ENCODE measurements around the gene RIMBP3C. TPM values are rescaled to one million over a fixed set of nuclear protein-coding genes. Genes with fewer than 3 reads are reported as not detected.
"Not testable (repeated sequence)": the region's sequence is repeated elsewhere in the genome, so short reads cannot be mapped to it uniquely, and the experiment has no call there.

RIMBP3C gene
- total RNA-seq, 1 donor from 2014 or later = 0.08 TPM

GRCh38 chr22:21573750-21574494, 22.7 kb upstream of the RIMBP3C start:
- intact Hi-C loops (cut with DNase I) = no loop called here

GRCh38 chr22:21573293-21573734, 22.1 kb upstream of the RIMBP3C start:
- DNase-seq (ENCODE audit: low spot score) = no peak
- intact Hi-C loops (cut with DNase I) = no loop called here

More at GRCh38 chr22:21573750-21574494, 22.7 kb upstream of the RIMBP3C start:
- DNase-seq (ENCODE audit: low spot score) = no peak

GRCh38 chr22:21571679-21572078, 20.4 kb upstream of the RIMBP3C start:
- intact Hi-C loops (cut with DNase I) = no loop called here
- no peak for DNase-seq (ENCODE audit: low spot score)

GRCh38 chr22:21570398-21570797, 19.1 kb upstream of the RIMBP3C start:
- intact Hi-C loops (cut with DNase I) = no loop called here
- no peak for DNase-seq (ENCODE audit: low spot score)

GRCh38 chr22:21569459-21570170, 18.4 kb upstream of the RIMBP3C start:
- intact Hi-C loops (cut with DNase I) = no loop called here
- DNase-seq (ENCODE audit: low spot score) = no peak

- DNase-seq (ENCODE audit: low spot score); intact Hi-C loops (cut with DNase I): not testable (repeated sequence)
Measured at GRCh38 chr22:21569076-21569427, 17.8 kb upstream of the RIMBP3C start.

- intact Hi-C loops (cut with DNase I) = no loop called here
- DNase-seq (ENCODE audit: low spot score) = no peak
Measured at GRCh38 chr22:21568347-21569075, 17.2 kb upstream of the RIMBP3C start.

GRCh38 chr22:21567456-21568346, 16.4 kb upstream of the RIMBP3C start, which contains the start of gene UBE2L3:
Gene UBE2L3 (plus strand): TSS chr22:21567714. CDS start chr22:21567745, 31 bp downstream.
- DNase-seq (ENCODE audit: low spot score) = peak; percentile 94
- intact Hi-C loops (cut with DNase I) = no loop called here

GRCh38 chr22:21564411-21564810, 13.2 kb upstream of the RIMBP3C start:
- intact Hi-C loops (cut with DNase I) = no loop called here
- DNase-seq (ENCODE audit: low spot score) = no peak

- no peak for DNase-seq (ENCODE audit: low spot score)
- intact Hi-C loops (cut with DNase I) = no loop called here
Measured at GRCh38 chr22:21563912-21564311, 12.7 kb upstream of the RIMBP3C start.

GRCh38 chr22:21560657-21561056, 9.4 kb upstream of the RIMBP3C start:
- DNase-seq (ENCODE audit: low spot score); intact Hi-C loops (cut with DNase I): not testable (repeated sequence)

- intact Hi-C loops (cut with DNase I); DNase-seq (ENCODE audit: low spot score): not testable (repeated sequence)
Measured at GRCh38 chr22:21559345-21560125, 8.3 kb upstream of the RIMBP3C start.

GRCh38 chr22:21550678-21551047, 598 bp downstream of the RIMBP3C start:
- DNase-seq (ENCODE audit: low spot score); intact Hi-C loops (cut with DNase I): not testable (repeated sequence)

- DNase-seq (ENCODE audit: low spot score); intact Hi-C loops (cut with DNase I): not testable (repeated sequence)
Measured at GRCh38 chr22:21550008-21550677, 1.1 kb downstream of the RIMBP3C start.

- intact Hi-C loops (cut with DNase I); DNase-seq (ENCODE audit: low spot score): not testable (repeated sequence)
Measured at GRCh38 chr22:21549558-21549957, 1.7 kb downstream of the RIMBP3C start.

- DNase-seq (ENCODE audit: low spot score); intact Hi-C loops (cut with DNase I): not testable (repeated sequence)
Measured at GRCh38 chr22:21544432-21545322, 6.6 kb downstream of the RIMBP3C start.

- intact Hi-C loops (cut with DNase I); DNase-seq (ENCODE audit: low spot score): not testable (repeated sequence)
Measured at GRCh38 chr22:21539862-21540261, 11.4 kb downstream of the RIMBP3C start.

Measured in cardiac septum (tissue), 1 donor.